GM18511 (cell line): Measurements from ENCODE around the gene KCNE5.
"Not testable (repeated sequence)": the region's sequence is repeated elsewhere in the genome, so short reads cannot be mapped to it uniquely, and the experiment has no call there.

ENCODE experiments used
- ATAC-seq: cut with Tn5 transposase; IDR thresholded peaks from one replicate; pipeline ENCODE4 v1.9.1; 2021; ENCODE audit warnings: mild to moderate bottlenecking, moderate library complexity; ENCODE audit not compliant: unreplicated experiment

Gene KCNE5

GRCh38 chrX:109619771-109620170, 5.2 kb downstream of the KCNE5 start:
- no peak for ATAC-seq

- no peak for ATAC-seq
Observed at GRCh38 chrX:109614951-109615350, 10.0 kb downstream of the KCNE5 start.

GRCh38 chrX:109601486-109601885, 23.5 kb downstream of the KCNE5 start:
- ATAC-seq = no peak

GRCh38 chrX:109600237-109600651, 24.7 kb downstream of the KCNE5 start:
- ATAC-seq = no peak

- ATAC-seq = no peak
Observed at GRCh38 chrX:109596015-109596414, 29.0 kb downstream of the KCNE5 start.

GRCh38 chrX:109590176-109590575, 34.8 kb downstream of the KCNE5 start:
- ATAC-seq = no peak

GRCh38 chrX:109585488-109585887, 39.5 kb downstream of the KCNE5 start:
- ATAC-seq = no peak

GRCh38 chrX:109578916-109579315, 46.1 kb downstream of the KCNE5 start:
- ATAC-seq = no peak

GRCh38 chrX:109577055-109577454, 47.9 kb downstream of the KCNE5 start:
- no peak for ATAC-seq

- ATAC-seq = not testable (repeated sequence)
Observed at GRCh38 chrX:109576083-109576482, 48.9 kb downstream of the KCNE5 start.
